Parathyroid adenoma (tissue), 2 donors: ENCODE data around the gene HNRNPA1.
A peak's percentile ranks its signal among the peaks of the same experiment; 100 is the strongest.

Source experiments
- H2AFZ ChIP-seq: fragments of 300-600 bp; sonication (generic); one replicate; pipeline ENCODE4 v1.7.0; 2017; ENCODE audit warnings: antibody characterized with exemption, mild to moderate bottlenecking
- H3K27ac ChIP-seq: fragments of 300-600 bp; sonication (generic); one replicate; pipeline ENCODE4 v1.7.0; 2017
- H3K27me3 ChIP-seq: fragments of 300-600 bp; sonication (generic); one replicate; pipeline ENCODE4 v1.7.0; 2017; ENCODE audit warnings: low read length; ENCODE audit not compliant: control insufficient read depth, insufficient read depth
- H3K36me3 ChIP-seq: fragments of 300-600 bp; sonication (generic); one replicate; pipeline ENCODE4 v1.7.0; 2017; ENCODE audit warnings: low read length; ENCODE audit not compliant: control insufficient read depth, insufficient read depth
- H3K4me1 ChIP-seq: fragments of 300-600 bp; sonication (generic); one replicate; pipeline ENCODE4 v1.7.0; 2017; ENCODE audit warnings: control low read depth
- H3K4me2 ChIP-seq: fragments of 300-600 bp; sonication (generic); one replicate; pipeline ENCODE4 v1.7.0; 2017; ENCODE audit warnings: low read length
- H3K4me3 ChIP-seq: fragments of 300-600 bp; sonication (generic); one replicate; pipeline ENCODE4 v1.7.0; 2017; ENCODE audit warnings: low read depth, low read length
- H3K79me2 ChIP-seq: fragments of 300-600 bp; sonication (generic); one replicate; pipeline ENCODE4 v1.7.0; 2017; ENCODE audit warnings: control low read depth
- H3K9ac ChIP-seq: fragments of 300-600 bp; sonication (generic); one replicate; pipeline ENCODE4 v1.7.0; 2017; ENCODE audit warnings: mild to moderate bottlenecking
- H3K9me3 ChIP-seq: fragments of 300-600 bp; sonication (generic); one replicate; pipeline ENCODE4 v1.7.0; 2017; ENCODE audit warnings: low read length; ENCODE audit not compliant: control insufficient read depth
- TF ChIP-seq, protein P1 (sequence below): fragments of 300-600 bp; sonication (generic); IDR thresholded peaks from one replicate; pipeline ENCODE4 v1.7.0; 2017; ENCODE audit warnings: antibody characterized with exemption, mild to moderate bottlenecking
- donor health status: primary hyperparathyroidism.

The HNRNPA1 gene

DNA sequence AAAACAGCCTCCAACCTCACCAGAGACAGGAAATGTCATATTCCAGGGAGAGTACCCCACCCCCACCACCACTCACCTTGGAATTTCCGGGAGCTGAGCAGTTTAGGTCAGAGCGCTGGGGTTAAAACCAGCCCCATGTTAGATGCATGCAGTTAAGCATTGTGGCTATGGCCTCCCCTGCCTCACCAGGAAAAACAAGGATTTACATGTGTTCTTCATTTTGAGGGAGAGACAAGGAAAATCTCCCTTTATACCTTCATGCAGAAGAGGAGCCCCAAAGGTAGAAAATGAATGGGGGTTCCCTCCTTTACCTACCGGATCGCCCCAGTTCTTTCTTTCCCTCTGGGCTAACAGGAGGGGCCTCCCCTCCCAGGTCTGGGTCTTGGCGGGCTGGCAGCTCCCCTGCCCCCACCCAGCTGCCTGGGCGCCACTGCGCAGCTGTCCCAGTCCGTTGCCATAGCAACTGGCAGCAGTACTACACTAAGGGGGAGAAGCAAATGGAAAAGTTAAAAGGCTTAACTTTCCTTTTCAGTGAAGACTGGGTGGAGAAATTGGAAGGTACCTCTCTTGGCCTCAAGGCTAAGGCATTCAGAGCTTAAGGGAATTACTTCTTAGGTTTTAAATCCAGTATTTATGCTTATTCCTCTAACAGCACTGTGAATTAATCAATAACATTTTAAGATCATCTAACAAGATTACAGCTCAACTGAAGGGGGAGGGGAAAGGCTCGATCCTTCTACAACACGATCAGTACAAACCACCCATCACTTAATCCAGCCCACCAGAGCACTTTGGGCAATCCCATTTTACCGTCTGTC is 21.1 kb upstream of the HNRNPA1 start:
- peaks cover 40% of the 10 kb centered on the region for H3K4me1 ChIP-seq
- H3K36me3 ChIP-seq = no peaks in the 10 kb centered on the region
- H3K4me3 ChIP-seq = peak overlapping the region; percentile 50
- peak overlapping the region; percentile 53 for H2AFZ ChIP-seq
- H3K9ac ChIP-seq = peak overlapping the region; percentile 9
- peak overlapping the region; percentile 88 for H3K4me2 ChIP-seq
- TF ChIP-seq, protein P1, sequence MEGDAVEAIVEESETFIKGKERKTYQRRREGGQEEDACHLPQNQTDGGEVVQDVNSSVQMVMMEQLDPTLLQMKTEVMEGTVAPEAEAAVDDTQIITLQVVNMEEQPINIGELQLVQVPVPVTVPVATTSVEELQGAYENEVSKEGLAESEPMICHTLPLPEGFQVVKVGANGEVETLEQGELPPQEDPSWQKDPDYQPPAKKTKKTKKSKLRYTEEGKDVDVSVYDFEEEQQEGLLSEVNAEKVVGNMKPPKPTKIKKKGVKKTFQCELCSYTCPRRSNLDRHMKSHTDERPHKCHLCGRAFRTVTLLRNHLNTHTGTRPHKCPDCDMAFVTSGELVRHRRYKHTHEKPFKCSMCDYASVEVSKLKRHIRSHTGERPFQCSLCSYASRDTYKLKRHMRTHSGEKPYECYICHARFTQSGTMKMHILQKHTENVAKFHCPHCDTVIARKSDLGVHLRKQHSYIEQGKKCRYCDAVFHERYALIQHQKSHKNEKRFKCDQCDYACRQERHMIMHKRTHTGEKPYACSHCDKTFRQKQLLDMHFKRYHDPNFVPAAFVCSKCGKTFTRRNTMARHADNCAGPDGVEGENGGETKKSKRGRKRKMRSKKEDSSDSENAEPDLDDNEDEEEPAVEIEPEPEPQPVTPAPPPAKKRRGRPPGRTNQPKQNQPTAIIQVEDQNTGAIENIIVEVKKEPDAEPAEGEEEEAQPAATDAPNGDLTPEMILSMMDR = no peak
- H3K9me3 ChIP-seq = no peaks in the 10 kb centered on the region
- peak overlapping the region; percentile 85 for H3K27ac ChIP-seq
- H3K79me2 ChIP-seq = peaks cover 26% of the 10 kb centered on the region
- no peaks in the 10 kb centered on the region for H3K27me3 ChIP-seq

DNA sequence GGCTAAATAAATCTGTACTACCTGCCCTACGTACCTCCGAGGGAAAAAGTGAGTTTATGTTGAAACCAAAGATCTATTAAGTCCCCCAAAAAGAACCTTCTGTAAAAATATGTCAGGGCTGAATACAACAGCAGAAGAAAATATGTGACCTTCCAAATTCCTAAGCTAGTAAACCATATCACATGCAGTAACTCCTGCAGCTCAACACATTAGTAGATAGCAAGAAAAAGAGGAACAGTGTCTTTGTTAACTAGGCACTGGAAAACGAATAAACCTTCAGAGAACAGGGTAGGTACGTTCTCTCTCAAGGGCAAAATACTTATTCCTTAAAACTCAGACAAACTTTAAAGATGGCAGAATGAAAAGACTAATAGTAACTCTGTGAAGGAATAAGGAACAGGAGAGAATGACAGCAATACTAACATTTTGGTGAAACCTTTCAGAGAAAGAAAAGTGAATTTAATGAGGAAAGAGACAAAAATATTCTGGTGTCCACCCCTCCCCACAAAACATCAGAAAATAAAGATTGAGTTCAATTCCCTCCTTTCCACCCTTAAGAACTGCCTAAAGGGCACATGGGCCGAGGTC is 18.6 kb upstream of the HNRNPA1 start:
- Histone ChIP-seq H3K36me3 (no peaks in the 10 kb centered on the region), H3K9me3 (no peaks in the 10 kb centered on the region), H3K27me3 (no peaks in the 10 kb centered on the region), H3K4me3 (no peak overlapping the region), H3K9ac (no peak overlapping the region), H3K4me1 (peaks cover 47% of the 10 kb centered on the region), H3K4me2 (peak overlapping the region; percentile 57), H2AFZ (peak overlapping the region; percentile 43), H3K79me2 (peaks cover 27% of the 10 kb centered on the region), H3K27ac (peak overlapping the region; percentile 85)
- TF ChIP-seq, protein P1 = no peak

DNA sequence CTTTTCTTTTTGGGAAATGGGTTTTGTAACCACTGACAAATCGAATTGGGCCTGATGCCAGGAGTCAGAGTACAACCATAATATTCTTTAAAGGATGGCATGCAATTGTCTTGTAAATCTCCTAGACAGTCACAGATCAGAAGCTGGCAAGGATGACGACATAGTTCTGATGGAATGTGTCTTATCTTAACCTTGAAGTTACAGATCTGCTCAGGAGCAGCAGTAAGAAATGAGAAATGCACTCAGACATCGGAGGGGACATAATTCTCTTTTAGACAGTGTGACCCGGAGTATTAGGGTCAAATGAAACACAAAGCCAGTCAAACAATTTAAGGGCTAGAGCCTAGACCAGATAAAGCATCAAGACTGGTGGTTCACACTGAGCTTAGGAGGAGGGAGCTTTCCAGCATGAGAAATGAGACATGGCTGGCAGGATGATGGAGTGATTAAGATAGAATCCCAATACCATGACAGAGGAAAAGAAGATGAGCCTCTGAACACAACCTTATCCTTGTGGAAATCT is 18.1 kb upstream of the HNRNPA1 start:
- H3K27me3 ChIP-seq = no peaks in the 10 kb centered on the region
- no peaks in the 10 kb centered on the region for H3K9me3 ChIP-seq
- peak overlapping the region; percentile 57 for H3K4me2 ChIP-seq
- no peaks in the 10 kb centered on the region for H3K36me3 ChIP-seq
- TF ChIP-seq, protein P1 = no peak
- no peak overlapping the region for H3K9ac ChIP-seq
- H3K27ac ChIP-seq = peak overlapping the region; percentile 85
- no peak overlapping the region for H3K4me3 ChIP-seq
- H2AFZ ChIP-seq = peak overlapping the region; percentile 28
- peaks cover 47% of the 10 kb centered on the region for H3K4me1 ChIP-seq
- peaks cover 32% of the 10 kb centered on the region for H3K79me2 ChIP-seq

DNA sequence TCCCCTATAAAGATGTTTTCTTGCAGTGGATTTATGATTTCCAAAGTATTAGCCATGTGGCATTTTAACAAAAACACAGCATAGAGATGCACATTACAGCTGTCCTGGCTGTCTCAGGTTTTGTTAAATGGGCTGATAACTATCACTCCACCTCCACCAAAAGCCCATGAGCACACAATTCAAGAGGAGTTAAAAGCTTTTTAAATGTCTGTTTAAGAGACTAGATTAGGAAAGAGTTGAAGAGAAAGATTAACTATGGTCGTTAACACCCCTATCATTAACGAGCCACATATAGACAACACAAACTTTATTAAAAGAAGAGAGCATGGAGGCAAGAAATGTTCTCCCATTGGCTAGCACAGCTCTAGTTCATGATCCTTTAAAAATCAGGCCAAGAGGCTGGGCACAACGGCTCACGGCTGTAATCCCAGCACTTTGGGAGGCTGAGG is 15.1 kb upstream of the HNRNPA1 start:
- Histone ChIP-seq H3K4me3 (no peak overlapping the region), H3K4me2 (no peak overlapping the region), H3K27me3 (no peaks in the 10 kb centered on the region), H3K36me3 (no peaks in the 10 kb centered on the region), H3K27ac (no peak overlapping the region), H3K4me1 (peaks cover 33% of the 10 kb centered on the region), H2AFZ (no peak overlapping the region), H3K9ac (no peak overlapping the region), H3K79me2 (peaks cover 46% of the 10 kb centered on the region), H3K9me3 (no peaks in the 10 kb centered on the region)
- TF ChIP-seq, protein P1 = no peak
